ENCODE results near the gene ATP8A2. TPM values are rescaled to one million over a fixed set of nuclear protein-coding genes. Genes with fewer than 3 reads are reported as not detected.

Gene ATP8A2
- total RNA-seq, 4 donors from 2014 or later: 0.20 to 1.1 (median 0.59) TPM

DNA sequence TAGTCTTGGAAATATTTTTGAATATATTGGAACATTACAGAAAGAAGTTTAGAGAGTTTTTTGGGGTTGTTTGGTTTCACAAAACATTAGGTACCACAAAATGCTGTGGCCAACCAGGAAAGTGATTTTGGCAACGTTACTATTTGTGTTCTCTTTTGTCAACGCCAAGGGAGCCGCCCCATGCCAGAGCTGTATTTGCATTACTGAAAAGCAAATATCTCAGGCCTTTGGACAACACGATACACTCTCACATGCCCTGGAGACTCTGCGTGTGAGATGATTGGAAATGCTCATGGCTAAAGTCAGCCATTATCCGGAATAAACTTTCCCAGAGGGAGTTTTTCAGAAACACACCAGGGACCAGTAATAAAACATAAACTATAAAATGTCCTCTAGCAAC is 355.5 kb downstream of the ATP8A2 start:
- 28 to 52% methylated on average over 4 to 6 of the region's 6 CpGs for WGBS, 2 donors (ENCODE audit: low coverage in 1 of 2)
- Histone ChIP-seq H3K27me3 (no peaks in the 10 kb centered on the region), H3K4me3 (no peak overlapping the region), H3K36me3 (no peaks in the 10 kb centered on the region), H3K27ac (no peak overlapping the region), H3K9me3 (no peaks in the 10 kb centered on the region), H3K4me1 (no peaks in the 10 kb centered on the region)
- TF ChIP-seq POLR2AphosphoS5 (IDR thresholded peaks at IDR 0.05) (no peak), POLR2A (IDR thresholded peaks at IDR 0.05) (no peak)
- in situ Hi-C loops (cut with MboI; ENCODE audit: low pct_ligation_motif_present in 1 of 4, low pct_unique_long_range_greater_than_20kb in 1 of 4, low sequenced_read_pairs in 3 of 4) (no loop called here), intact Hi-C loops (cut with DNase I; ENCODE audit: low total_unique reads) (no loop called here)
- DNase-seq: peak; percentile 18

DNA sequence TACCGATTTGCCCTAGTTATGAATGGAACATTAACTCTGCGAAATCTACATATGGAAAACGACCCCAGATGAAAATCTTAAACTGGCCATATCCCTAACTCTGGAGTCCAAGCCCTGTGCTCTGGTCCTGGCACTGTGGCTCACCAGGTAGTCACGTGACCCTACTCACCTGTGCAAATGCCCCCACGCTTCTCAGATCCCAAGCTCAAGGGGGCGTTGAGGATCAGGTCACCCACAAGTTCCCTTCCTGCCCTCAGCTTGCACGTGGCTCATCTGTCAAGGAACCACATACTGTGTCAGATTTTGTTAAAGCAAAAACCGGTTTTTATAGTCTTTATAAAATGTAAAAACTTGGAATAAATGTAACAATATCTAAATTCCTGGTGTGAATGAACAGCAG is 356.0 kb downstream of the ATP8A2 start:
- WGBS, 2 donors (ENCODE audit: low coverage in 1 of 2): 60 to 71% methylated on average over 3 to 8 of the region's 8 CpGs
- no peak overlapping the region for H3K27ac ChIP-seq

GRCh38 chr13:25729201-25729600 is 357.4 kb downstream of the ATP8A2 start:
- no peak for DNase-seq
- intact Hi-C loops (cut with DNase I; ENCODE audit: low total_unique reads): no loop called here
- TF ChIP-seq POLR2A (IDR thresholded peaks at IDR 0.05) (no peak), EP300 (IDR thresholded peaks at IDR 0.05; ENCODE audit: low read depth) (no peak), POLR2AphosphoS5 (IDR thresholded peaks at IDR 0.05) (no peak)
- TF ChIP-seq, protein P1, sequence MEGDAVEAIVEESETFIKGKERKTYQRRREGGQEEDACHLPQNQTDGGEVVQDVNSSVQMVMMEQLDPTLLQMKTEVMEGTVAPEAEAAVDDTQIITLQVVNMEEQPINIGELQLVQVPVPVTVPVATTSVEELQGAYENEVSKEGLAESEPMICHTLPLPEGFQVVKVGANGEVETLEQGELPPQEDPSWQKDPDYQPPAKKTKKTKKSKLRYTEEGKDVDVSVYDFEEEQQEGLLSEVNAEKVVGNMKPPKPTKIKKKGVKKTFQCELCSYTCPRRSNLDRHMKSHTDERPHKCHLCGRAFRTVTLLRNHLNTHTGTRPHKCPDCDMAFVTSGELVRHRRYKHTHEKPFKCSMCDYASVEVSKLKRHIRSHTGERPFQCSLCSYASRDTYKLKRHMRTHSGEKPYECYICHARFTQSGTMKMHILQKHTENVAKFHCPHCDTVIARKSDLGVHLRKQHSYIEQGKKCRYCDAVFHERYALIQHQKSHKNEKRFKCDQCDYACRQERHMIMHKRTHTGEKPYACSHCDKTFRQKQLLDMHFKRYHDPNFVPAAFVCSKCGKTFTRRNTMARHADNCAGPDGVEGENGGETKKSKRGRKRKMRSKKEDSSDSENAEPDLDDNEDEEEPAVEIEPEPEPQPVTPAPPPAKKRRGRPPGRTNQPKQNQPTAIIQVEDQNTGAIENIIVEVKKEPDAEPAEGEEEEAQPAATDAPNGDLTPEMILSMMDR (IDR thresholded peaks at IDR 0.05): no peak
- Histone ChIP-seq H3K27me3 (no peaks in the 10 kb centered on the region), H3K27ac (no peak overlapping the region), H3K4me1 (no peaks in the 10 kb centered on the region), H3K36me3 (no peaks in the 10 kb centered on the region), H3K9me3 (no peaks in the 10 kb centered on the region), H3K4me3 (no peak overlapping the region)
- 53 to 73% methylated on average over 3 to 7 of the region's 7 CpGs for WGBS, 2 donors (ENCODE audit: low coverage in 1 of 2)
- in situ Hi-C loops (cut with MboI; ENCODE audit: low pct_ligation_motif_present in 1 of 4, low pct_unique_long_range_greater_than_20kb in 1 of 4, low sequenced_read_pairs in 3 of 4): no loop called here

More for the DNA sequence above, 356.0 kb downstream of the ATP8A2 start:
- intact Hi-C loops (cut with DNase I; ENCODE audit: low total_unique reads): no loop called here
- H3K27me3 ChIP-seq: no peaks in the 10 kb centered on the region
- no peak for TF ChIP-seq EP300 (IDR thresholded peaks at IDR 0.05; ENCODE audit: low read depth)
- no peak for TF ChIP-seq POLR2AphosphoS5 (IDR thresholded peaks at IDR 0.05)
- no peak for TF ChIP-seq POLR2A (IDR thresholded peaks at IDR 0.05)
- TF ChIP-seq, protein P1 (IDR thresholded peaks at IDR 0.05): no peak
- H3K4me3 ChIP-seq: no peak overlapping the region
- in situ Hi-C loops (cut with MboI; ENCODE audit: low pct_ligation_motif_present in 1 of 4, low pct_unique_long_range_greater_than_20kb in 1 of 4, low sequenced_read_pairs in 3 of 4): no loop called here
- H3K36me3 ChIP-seq: no peaks in the 10 kb centered on the region
- no peaks in the 10 kb centered on the region for H3K9me3 ChIP-seq
- DNase-seq: no peak
- H3K4me1 ChIP-seq: no peaks in the 10 kb centered on the region

- Histone ChIP-seq H3K9me3 (no peaks in the 10 kb centered on the region), H3K27me3 (no peaks in the 10 kb centered on the region), H3K27ac (no peak overlapping the region), H3K4me3 (no peak overlapping the region), H3K36me3 (no peaks in the 10 kb centered on the region), H3K4me1 (no peaks in the 10 kb centered on the region)
- intact Hi-C loops (cut with DNase I; ENCODE audit: low total_unique reads) (no loop called here), in situ Hi-C loops (cut with MboI; ENCODE audit: low pct_ligation_motif_present in 1 of 4, low pct_unique_long_range_greater_than_20kb in 1 of 4, low sequenced_read_pairs in 3 of 4) (no loop called here)
- 87 to 100% methylated on average over 3 to 4 of the region's 4 CpGs for WGBS, 2 donors (ENCODE audit: low coverage in 1 of 2)
- TF ChIP-seq POLR2A (IDR thresholded peaks at IDR 0.05) (no peak), POLR2AphosphoS5 (IDR thresholded peaks at IDR 0.05) (no peak), EP300 (IDR thresholded peaks at IDR 0.05; ENCODE audit: low read depth) (no peak)
- TF ChIP-seq, protein P1 (IDR thresholded peaks at IDR 0.05): no peak
- DNase-seq: no peak
Measured at GRCh38 chr13:25731037-25731436, 359.3 kb downstream of the ATP8A2 start.

- TF ChIP-seq, protein P1 (IDR thresholded peaks at IDR 0.05): no peak
- TF ChIP-seq POLR2AphosphoS5 (IDR thresholded peaks at IDR 0.05): no peak
- no peak for TF ChIP-seq EP300 (IDR thresholded peaks at IDR 0.05; ENCODE audit: low read depth)
- TF ChIP-seq POLR2A (IDR thresholded peaks at IDR 0.05): no peak
- WGBS, 2 donors (ENCODE audit: low coverage in 1 of 2): 78 to 81% methylated on average over 4 of the region's 4 CpGs
- Histone ChIP-seq H3K27ac (no peak overlapping the region), H3K9me3 (no peaks in the 10 kb centered on the region), H3K4me3 (no peak overlapping the region), H3K4me1 (no peaks in the 10 kb centered on the region), H3K36me3 (no peaks in the 10 kb centered on the region), H3K27me3 (no peaks in the 10 kb centered on the region)
- in situ Hi-C loops (cut with MboI; ENCODE audit: low pct_ligation_motif_present in 1 of 4, low pct_unique_long_range_greater_than_20kb in 1 of 4, low sequenced_read_pairs in 3 of 4): no loop called here
- DNase-seq: no peak
- intact Hi-C loops (cut with DNase I; ENCODE audit: low total_unique reads): no loop called here
Measured at GRCh38 chr13:25731536-25731935, 359.8 kb downstream of the ATP8A2 start.

All from transverse colon (tissue), 4 donors.